ENCODE results near the gene PRRT1.

PRRT1 gene

DNA sequence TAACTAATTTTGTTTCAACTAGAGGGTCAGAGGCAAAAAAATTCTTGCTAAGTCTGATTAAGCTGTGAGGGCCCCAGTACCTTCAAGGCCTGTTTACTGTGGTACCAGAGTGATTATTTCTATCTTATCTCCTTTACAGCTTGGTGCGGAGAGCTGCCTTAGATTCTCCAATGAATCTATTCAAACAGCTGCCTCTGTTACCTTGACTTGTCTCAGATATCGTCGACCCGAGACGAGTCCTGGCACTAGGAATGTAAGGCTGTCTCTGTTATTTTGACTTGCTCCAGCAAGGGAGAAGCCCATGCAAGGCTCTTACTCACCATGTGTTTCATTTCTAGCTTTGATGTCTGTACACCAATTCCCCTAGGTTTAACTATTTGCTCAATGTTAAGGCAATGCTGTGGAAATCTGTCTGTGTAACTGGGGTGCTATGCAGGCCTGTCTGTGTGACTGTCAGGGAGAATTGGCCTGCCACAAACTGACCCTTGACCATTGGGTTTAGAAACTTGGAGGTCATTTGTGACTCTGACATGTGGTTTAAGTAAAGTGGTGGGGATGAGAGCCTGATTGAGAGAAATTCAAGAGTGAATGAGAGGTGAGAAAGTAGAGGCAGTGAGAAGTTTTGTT is 11.2 kb downstream of the PRRT1 start:
- no peak overlapping the region for H3K27ac ChIP-seq (ENCODE audit: low read depth, low read length)
- H3K9ac ChIP-seq (ENCODE audit: low read length): no peak overlapping the region
- no peak overlapping the region for H2AFZ ChIP-seq (ENCODE audit: low read depth, low read length, severe bottlenecking)
- H3K27me3 ChIP-seq (ENCODE audit: low read length): no peaks in the 10 kb centered on the region
- no peak for TF ChIP-seq EZH2phosphoT487 (conservative IDR thresholded peaks at IDR 0.05; ENCODE audit: low read length)
- TF ChIP-seq, protein P1, sequence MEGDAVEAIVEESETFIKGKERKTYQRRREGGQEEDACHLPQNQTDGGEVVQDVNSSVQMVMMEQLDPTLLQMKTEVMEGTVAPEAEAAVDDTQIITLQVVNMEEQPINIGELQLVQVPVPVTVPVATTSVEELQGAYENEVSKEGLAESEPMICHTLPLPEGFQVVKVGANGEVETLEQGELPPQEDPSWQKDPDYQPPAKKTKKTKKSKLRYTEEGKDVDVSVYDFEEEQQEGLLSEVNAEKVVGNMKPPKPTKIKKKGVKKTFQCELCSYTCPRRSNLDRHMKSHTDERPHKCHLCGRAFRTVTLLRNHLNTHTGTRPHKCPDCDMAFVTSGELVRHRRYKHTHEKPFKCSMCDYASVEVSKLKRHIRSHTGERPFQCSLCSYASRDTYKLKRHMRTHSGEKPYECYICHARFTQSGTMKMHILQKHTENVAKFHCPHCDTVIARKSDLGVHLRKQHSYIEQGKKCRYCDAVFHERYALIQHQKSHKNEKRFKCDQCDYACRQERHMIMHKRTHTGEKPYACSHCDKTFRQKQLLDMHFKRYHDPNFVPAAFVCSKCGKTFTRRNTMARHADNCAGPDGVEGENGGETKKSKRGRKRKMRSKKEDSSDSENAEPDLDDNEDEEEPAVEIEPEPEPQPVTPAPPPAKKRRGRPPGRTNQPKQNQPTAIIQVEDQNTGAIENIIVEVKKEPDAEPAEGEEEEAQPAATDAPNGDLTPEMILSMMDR (IDR thresholded peaks at IDR 0.05; ENCODE audit: insufficient read depth, low read length, poor library complexity, severe bottlenecking): no peak
- H3K9me2 ChIP-seq (replicated peaks; ENCODE audit: insufficient read depth, low read length): no peaks in the 10 kb centered on the region
- H3K36me3 ChIP-seq (ENCODE audit: low read length): no peaks in the 10 kb centered on the region
- no peaks in the 10 kb centered on the region for H3F3A ChIP-seq (ENCODE audit: insufficient read depth)
- H3K79me2 ChIP-seq (ENCODE audit: insufficient read depth, low read length): no peaks in the 10 kb centered on the region
- no peaks in the 10 kb centered on the region for H4K20me1 ChIP-seq (ENCODE audit: low read depth, low read length)
- no peak overlapping the region for H3K4me2 ChIP-seq (ENCODE audit: low read depth, low read length, poor library complexity, severe bottlenecking)
- H3K4me3 ChIP-seq (ENCODE audit: insufficient read depth, low read length, poor library complexity, severe bottlenecking): no peak overlapping the region
- no peaks in the 10 kb centered on the region for H3K9me3 ChIP-seq (ENCODE audit: insufficient read depth, low read length)

DNA sequence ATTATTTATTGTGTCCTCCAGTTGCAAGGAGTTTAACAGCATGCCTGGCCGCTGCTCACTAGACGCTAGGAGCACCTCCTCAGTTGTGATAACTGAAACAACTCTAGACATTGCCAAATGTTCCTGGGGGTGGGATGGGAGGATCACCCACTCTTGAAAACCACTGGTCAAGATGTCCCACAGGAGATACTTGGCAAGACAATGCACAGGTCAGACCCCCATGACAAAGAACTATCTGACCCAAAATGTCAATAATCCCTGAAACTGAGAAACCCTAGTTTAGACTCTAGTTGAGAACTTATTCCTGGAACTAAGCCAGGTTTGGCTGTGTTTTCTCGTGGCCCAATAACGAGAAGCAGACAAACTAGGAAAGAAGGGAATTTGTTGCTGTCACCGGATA is 12.1 kb downstream of the PRRT1 start:
- Histone ChIP-seq H3K27me3 (ENCODE audit: low read length) (no peaks in the 10 kb centered on the region), H3K36me3 (ENCODE audit: low read length) (no peaks in the 10 kb centered on the region), H4K20me1 (ENCODE audit: low read depth, low read length) (no peaks in the 10 kb centered on the region), H3K27ac (ENCODE audit: low read depth, low read length) (no peak overlapping the region), H3K4me2 (ENCODE audit: low read depth, low read length, poor library complexity, severe bottlenecking) (no peak overlapping the region), H3K9me3 (ENCODE audit: insufficient read depth, low read length) (no peaks in the 10 kb centered on the region), H3K9ac (ENCODE audit: low read length) (no peak overlapping the region), H3K4me3 (ENCODE audit: insufficient read depth, low read length, poor library complexity, severe bottlenecking) (no peak overlapping the region), H2AFZ (ENCODE audit: low read depth, low read length, severe bottlenecking) (no peak overlapping the region), H3K9me2 (replicated peaks; ENCODE audit: insufficient read depth, low read length) (no peaks in the 10 kb centered on the region), H3F3A (ENCODE audit: insufficient read depth) (no peaks in the 10 kb centered on the region), H3K79me2 (ENCODE audit: insufficient read depth, low read length) (no peaks in the 10 kb centered on the region)
- TF ChIP-seq, protein P1 (IDR thresholded peaks at IDR 0.05; ENCODE audit: insufficient read depth, low read length, poor library complexity, severe bottlenecking): no peak
- TF ChIP-seq EZH2phosphoT487 (conservative IDR thresholded peaks at IDR 0.05; ENCODE audit: low read length): no peak

DNA sequence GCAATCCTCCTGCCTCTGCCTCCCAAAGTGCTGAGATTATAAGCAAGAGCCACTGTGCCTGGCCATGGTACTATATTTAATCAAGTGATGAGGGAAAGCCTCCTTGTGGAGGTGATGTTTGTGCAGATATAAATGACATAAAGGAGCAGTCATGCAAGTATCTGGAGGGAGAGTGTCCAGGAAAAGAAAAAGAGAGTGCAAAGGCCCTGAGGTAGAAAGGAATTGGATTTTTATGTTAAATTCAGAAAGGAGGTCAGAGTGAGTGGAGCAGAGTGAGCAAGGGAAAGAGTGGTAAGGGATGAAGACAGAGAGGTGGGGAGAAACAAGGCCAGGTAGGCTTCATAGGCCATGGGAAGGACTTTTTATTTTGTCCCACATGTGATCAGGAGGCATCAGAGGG is 14.3 kb downstream of the PRRT1 start:
- Histone ChIP-seq H3K36me3 (ENCODE audit: low read length) (no peaks in the 10 kb centered on the region), H3K9me3 (ENCODE audit: insufficient read depth, low read length) (no peaks in the 10 kb centered on the region), H3F3A (ENCODE audit: insufficient read depth) (no peaks in the 10 kb centered on the region), H2AFZ (ENCODE audit: low read depth, low read length, severe bottlenecking) (no peak overlapping the region), H3K9me2 (replicated peaks; ENCODE audit: insufficient read depth, low read length) (no peaks in the 10 kb centered on the region), H3K27me3 (ENCODE audit: low read length) (no peaks in the 10 kb centered on the region), H3K9ac (ENCODE audit: low read length) (no peak overlapping the region), H3K4me2 (ENCODE audit: low read depth, low read length, poor library complexity, severe bottlenecking) (no peak overlapping the region), H3K4me3 (ENCODE audit: insufficient read depth, low read length, poor library complexity, severe bottlenecking) (no peak overlapping the region), H3K27ac (ENCODE audit: low read depth, low read length) (no peak overlapping the region), H3K79me2 (ENCODE audit: insufficient read depth, low read length) (no peaks in the 10 kb centered on the region), H4K20me1 (ENCODE audit: low read depth, low read length) (no peaks in the 10 kb centered on the region)
- TF ChIP-seq, protein P1 (IDR thresholded peaks at IDR 0.05; ENCODE audit: insufficient read depth, low read length, poor library complexity, severe bottlenecking): no peak
- no peak for TF ChIP-seq EZH2phosphoT487 (conservative IDR thresholded peaks at IDR 0.05; ENCODE audit: low read length)

All from SU-DHL-6 (cell line).